Measurements from ENCODE around the gene FARP2.

- TF ChIP-seq CTCF (conservative IDR thresholded peaks at IDR 0.05; ENCODE audit: low read length), result no peak
- no peak for TF ChIP-seq EZH2phosphoT487 (IDR thresholded peaks at IDR 0.05; ENCODE audit: borderline replicate concordance)
These were observed 144.4 kb downstream of the FARP2 start for GRCh38 chr2:241500431-241500975.

Data from Loucy (cell line).